OCI-LY1 (cell line): ENCODE data around the gene FBXW11.

Source experiments
- H2AFZ ChIP-seq: fragments of 200-600 bp; sonication (generic), shearing (Covaris generic); 2 replicates; pipeline ENCODE4 v1.6.0; 2014; ENCODE audit warnings: antibody characterized with exemption, mild to moderate bottlenecking, low read length
- H3F3A ChIP-seq: fragments of 200-600 bp; sonication (generic), shearing (Covaris generic); 2 replicates; pipeline ENCODE4 v1.6.0; 2014; ENCODE audit warnings: mild to moderate bottlenecking, antibody characterized with exemption, low read length, moderate library complexity; ENCODE audit not compliant: insufficient read depth
- H3K27ac ChIP-seq: fragments of 200-600 bp; sonication (generic); 2 replicates; pipeline ENCODE4 v1.5.1; 2014; ENCODE audit warnings: low read length, mixed run types, mild to moderate bottlenecking, low read depth; ENCODE audit not compliant: poor library complexity, severe bottlenecking
- H3K27me3 ChIP-seq: fragments of 200-600 bp; sonication (generic); 2 replicates; pipeline ENCODE4 v1.6.0; 2014; ENCODE audit warnings: antibody characterized with exemption, mild to moderate bottlenecking, low read length, moderate library complexity; ENCODE audit not compliant: insufficient read depth
- H3K36me3 ChIP-seq: fragments of 200-600 bp; sonication (generic); 2 replicates; pipeline ENCODE4 v1.6.1; 2014; ENCODE audit warnings: mild to moderate bottlenecking, antibody characterized with exemption, low read length, moderate library complexity, mixed read lengths; ENCODE audit not compliant: insufficient read depth
- H3K4me1 ChIP-seq: fragments of 200-600 bp; sonication (generic); 2 replicates; pipeline ENCODE4 v1.5.1; 2014; ENCODE audit warnings: mild to moderate bottlenecking, low read length, moderate library complexity; ENCODE audit not compliant: insufficient read depth, severe bottlenecking
- H3K4me2 ChIP-seq: fragments of 200-600 bp; sonication (generic), shearing (Covaris generic); 2 replicates; pipeline ENCODE4 v1.6.1; 2014; ENCODE audit warnings: low read length
- H3K4me3 ChIP-seq: fragments of 200-600 bp; sonication (generic); 2 replicates; pipeline ENCODE4 v1.5.1; 2014; ENCODE audit warnings: low read length, low read depth, mild to moderate bottlenecking, mixed read lengths; ENCODE audit not compliant: poor library complexity, severe bottlenecking
- H3K79me2 ChIP-seq: fragments of 200-600 bp; shearing (Covaris generic); 2 replicates; pipeline ENCODE4 v1.6.1; 2016; ENCODE audit warnings: mixed run types, low read length, mixed read lengths; ENCODE audit not compliant: insufficient read depth
- H3K9ac ChIP-seq: fragments of 200-600 bp; sonication (generic), shearing (Covaris generic); 2 replicates; pipeline ENCODE4 v1.6.1; 2014; ENCODE audit warnings: mild to moderate bottlenecking, low read length, mixed read lengths
- H3K9me2 ChIP-seq: fragments of 200-600 bp; sonication (generic), shearing (Covaris generic); 2 replicates; pipeline ENCODE4 v1.6.1; 2014; ENCODE audit warnings: low read depth, mild to moderate bottlenecking, low read length, mixed read lengths
- H3K9me3 ChIP-seq: fragments of 200-600 bp; shearing (Covaris generic); 2 replicates; pipeline ENCODE4 v1.6.1; 2014; ENCODE audit warnings: low read length, mixed read lengths
- H4K20me1 ChIP-seq: fragments of 200-600 bp; sonication (generic), shearing (Covaris generic); 2 replicates; pipeline ENCODE4 v1.6.0; 2016; ENCODE audit warnings: mild to moderate bottlenecking, low read length; ENCODE audit not compliant: insufficient read depth
- EZH2 ChIP-seq: fragments of 200-600 bp; sonication (generic), shearing (Covaris generic); IDR thresholded peaks from 2 replicates; pipeline ENCODE4 v1.8.0; 2017; ENCODE audit warnings: borderline replicate concordance, mixed run types, mild to moderate bottlenecking, antibody characterized with exemption, low read length, moderate library complexity, mixed read lengths
- TF ChIP-seq, protein P1 (sequence below): fragments of 200-600 bp; sonication (generic), shearing (Covaris generic); IDR thresholded peaks from 2 replicates; pipeline ENCODE4 v1.5.1; 2017; ENCODE audit warnings: mild to moderate bottlenecking, antibody characterized with exemption, low read length, moderate library complexity, mixed read lengths

The FBXW11 gene

DNA sequence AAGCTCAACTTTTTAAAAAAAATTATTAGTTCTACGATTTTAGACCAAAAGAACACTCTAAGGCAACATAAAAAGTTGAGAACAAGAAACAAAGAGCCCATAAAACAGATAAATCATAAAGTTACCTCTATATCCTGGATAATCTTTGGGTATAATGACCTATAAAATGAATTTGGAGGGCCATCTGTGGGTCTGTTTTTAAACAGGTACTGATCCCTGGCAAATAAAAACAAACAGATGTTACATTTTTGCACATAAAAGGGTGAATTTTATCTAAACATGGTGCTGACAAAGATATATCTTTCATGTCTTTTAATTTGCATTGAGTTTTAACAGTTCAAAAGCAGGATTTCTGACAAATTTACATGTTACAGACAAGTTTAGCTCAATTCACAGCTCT lies 107.6 kb downstream of the FBXW11 start:
- no peak overlapping the region for H3K9ac ChIP-seq
- H3K36me3 ChIP-seq, result peaks cover 8% of the 10 kb centered on the region; the same call in 1 of the 2 replicates
- H2AFZ ChIP-seq, result no peak overlapping the region
- H3K27ac ChIP-seq, result no peak overlapping the region
- H3K4me1 ChIP-seq, result no peaks in the 10 kb centered on the region
- no peaks in the 10 kb centered on the region for H3K79me2 ChIP-seq
- H3K4me2 ChIP-seq, result no peak overlapping the region
- H3K4me3 ChIP-seq, result no peak overlapping the region
- H3K9me2 ChIP-seq, result no peaks in the 10 kb centered on the region
- no peaks in the 10 kb centered on the region for H4K20me1 ChIP-seq
- TF ChIP-seq, protein P1, sequence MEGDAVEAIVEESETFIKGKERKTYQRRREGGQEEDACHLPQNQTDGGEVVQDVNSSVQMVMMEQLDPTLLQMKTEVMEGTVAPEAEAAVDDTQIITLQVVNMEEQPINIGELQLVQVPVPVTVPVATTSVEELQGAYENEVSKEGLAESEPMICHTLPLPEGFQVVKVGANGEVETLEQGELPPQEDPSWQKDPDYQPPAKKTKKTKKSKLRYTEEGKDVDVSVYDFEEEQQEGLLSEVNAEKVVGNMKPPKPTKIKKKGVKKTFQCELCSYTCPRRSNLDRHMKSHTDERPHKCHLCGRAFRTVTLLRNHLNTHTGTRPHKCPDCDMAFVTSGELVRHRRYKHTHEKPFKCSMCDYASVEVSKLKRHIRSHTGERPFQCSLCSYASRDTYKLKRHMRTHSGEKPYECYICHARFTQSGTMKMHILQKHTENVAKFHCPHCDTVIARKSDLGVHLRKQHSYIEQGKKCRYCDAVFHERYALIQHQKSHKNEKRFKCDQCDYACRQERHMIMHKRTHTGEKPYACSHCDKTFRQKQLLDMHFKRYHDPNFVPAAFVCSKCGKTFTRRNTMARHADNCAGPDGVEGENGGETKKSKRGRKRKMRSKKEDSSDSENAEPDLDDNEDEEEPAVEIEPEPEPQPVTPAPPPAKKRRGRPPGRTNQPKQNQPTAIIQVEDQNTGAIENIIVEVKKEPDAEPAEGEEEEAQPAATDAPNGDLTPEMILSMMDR, result no peak
- no peak for TF ChIP-seq EZH2
- no peaks in the 10 kb centered on the region for H3F3A ChIP-seq
- H3K27me3 ChIP-seq, result no peaks in the 10 kb centered on the region
- no peaks in the 10 kb centered on the region for H3K9me3 ChIP-seq

DNA sequence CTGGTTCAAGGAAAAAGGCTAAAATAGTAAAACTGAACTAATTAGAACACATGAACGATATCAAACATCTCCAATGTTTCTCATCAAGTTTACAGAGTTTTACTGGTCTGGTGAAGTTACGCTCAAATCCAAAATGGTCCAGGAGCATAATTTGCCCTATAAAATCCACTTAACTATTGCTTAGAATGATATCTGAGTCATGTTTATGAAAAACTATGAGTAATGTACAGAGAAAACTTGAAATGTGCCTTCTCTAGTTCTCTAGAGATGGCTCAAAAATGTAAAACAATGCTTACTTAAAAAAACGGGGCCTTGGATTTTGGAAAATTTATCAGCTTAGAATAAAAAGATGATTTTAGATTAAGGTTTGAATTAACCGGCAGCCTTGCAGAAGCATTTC lies 108.1 kb downstream of the FBXW11 start:
- no peak for TF ChIP-seq EZH2
- TF ChIP-seq, protein P1, result no peak
- no peak overlapping the region for H2AFZ ChIP-seq
- peaks cover 8% of the 10 kb centered on the region; the same call in 1 of the 2 replicates for H3K36me3 ChIP-seq

DNA sequence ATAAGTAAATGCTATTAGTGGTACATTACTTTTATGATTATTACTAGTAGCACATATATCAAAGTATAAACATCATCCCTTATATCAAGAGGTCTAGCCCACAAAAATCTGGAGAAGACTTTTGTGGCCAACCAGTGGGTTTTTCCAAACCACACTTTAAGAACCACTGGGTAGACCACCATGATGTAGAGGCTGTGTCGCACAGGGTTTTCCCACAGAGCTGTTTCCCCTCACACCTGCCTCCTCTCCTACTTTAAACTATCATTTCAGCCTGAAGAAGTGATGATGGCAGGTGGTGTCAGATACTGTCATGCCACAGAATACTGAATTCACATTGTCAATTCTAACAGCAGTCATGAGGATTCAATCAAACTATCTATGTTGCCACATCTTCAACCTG lies 109.2 kb downstream of the FBXW11 start:
- no peak overlapping the region for H3K4me3 ChIP-seq
- no peaks in the 10 kb centered on the region for H3F3A ChIP-seq
- no peaks in the 10 kb centered on the region for H3K9me3 ChIP-seq
- H3K4me2 ChIP-seq, result no peak overlapping the region
- no peaks in the 10 kb centered on the region for H3K4me1 ChIP-seq
- no peaks in the 10 kb centered on the region for H4K20me1 ChIP-seq
- H3K79me2 ChIP-seq, result no peaks in the 10 kb centered on the region
- H3K27ac ChIP-seq, result no peak overlapping the region
- H3K9me2 ChIP-seq, result no peaks in the 10 kb centered on the region
- H2AFZ ChIP-seq, result no peak overlapping the region
- H3K9ac ChIP-seq, result no peak overlapping the region
- no peaks in the 10 kb centered on the region for H3K27me3 ChIP-seq
- TF ChIP-seq, protein P1, result no peak
- TF ChIP-seq EZH2, result no peak
- peaks cover 8% of the 10 kb centered on the region; the same call in 1 of the 2 replicates for H3K36me3 ChIP-seq

More for the DNA sequence above, 108.1 kb downstream of the FBXW11 start:
- Histone ChIP-seq H3K27me3 (no peaks in the 10 kb centered on the region), H3K4me1 (no peaks in the 10 kb centered on the region), H3K79me2 (no peaks in the 10 kb centered on the region), H3F3A (no peaks in the 10 kb centered on the region), H4K20me1 (no peaks in the 10 kb centered on the region), H3K4me2 (no peak overlapping the region), H3K27ac (no peak overlapping the region), H3K9me2 (no peaks in the 10 kb centered on the region), H3K9me3 (no peaks in the 10 kb centered on the region), H3K9ac (no peak overlapping the region), H3K4me3 (no peak overlapping the region)
